Astrocyte of the spinal cord (primary cell): ENCODE measurements around the gene SETD2.
"Not testable (repeated sequence)": the region's sequence is repeated elsewhere in the genome, so short reads cannot be mapped to it uniquely, and the experiment has no call there.

ENCODE experiments used
- DNase-seq: peaks from one replicate; pipeline ENCODE4 v3.0.0; 2011; ENCODE audit warnings: low read depth, low spot score
- H3K4me3 ChIP-seq: 2 replicates; pipeline ENCODE4 v1.5.1; 2011; ENCODE audit warnings: low read depth, mild to moderate bottlenecking, low read length, moderate library complexity
- CTCF ChIP-seq: IDR thresholded peaks from 2 replicates; pipeline ENCODE4 v1.5.1; 2012; ENCODE audit warnings: low read depth, mild to moderate bottlenecking, low read length, inconsistent platforms
- in situ Hi-C: cut with HindIII; loops from 2 replicates; pipeline ENCODE4 v1.10.0; 2017; ENCODE audit warnings: low sequenced_read_pairs

SETD2 gene

GRCh38 chr3:47149339-47149933 is 14.5 kb downstream of the SETD2 start:
- TF ChIP-seq CTCF = no peak
- DNase-seq = no peak
- H3K4me3 ChIP-seq = no peak overlapping the region
- in situ Hi-C loops = no loop called here

GRCh38 chr3:47145272-47145671 is 18.6 kb downstream of the SETD2 start:
- no peak for TF ChIP-seq CTCF
- in situ Hi-C loops = no loop called here
- DNase-seq = no peak
- no peak overlapping the region for H3K4me3 ChIP-seq

- H3K4me3 ChIP-seq = no peak overlapping the region
- in situ Hi-C loops = no loop called here
- TF ChIP-seq CTCF = no peak
- no peak for DNase-seq
Measured at GRCh38 chr3:47143068-47143467, 20.8 kb downstream of the SETD2 start.

GRCh38 chr3:47142536-47142935 is 21.4 kb downstream of the SETD2 start:
- in situ Hi-C loops = not testable (repeated sequence)

GRCh38 chr3:47140973-47141461 is 22.9 kb downstream of the SETD2 start:
- H3K4me3 ChIP-seq, in situ Hi-C loops, DNase-seq: not testable (repeated sequence)

More at GRCh38 chr3:47142536-47142935, 21.4 kb downstream of the SETD2 start:
- H3K4me3 ChIP-seq, DNase-seq: not testable (repeated sequence)

- DNase-seq, in situ Hi-C loops, H3K4me3 ChIP-seq: not testable (repeated sequence)
Measured at GRCh38 chr3:47140553-47140952, 23.4 kb downstream of the SETD2 start.

DNA sequence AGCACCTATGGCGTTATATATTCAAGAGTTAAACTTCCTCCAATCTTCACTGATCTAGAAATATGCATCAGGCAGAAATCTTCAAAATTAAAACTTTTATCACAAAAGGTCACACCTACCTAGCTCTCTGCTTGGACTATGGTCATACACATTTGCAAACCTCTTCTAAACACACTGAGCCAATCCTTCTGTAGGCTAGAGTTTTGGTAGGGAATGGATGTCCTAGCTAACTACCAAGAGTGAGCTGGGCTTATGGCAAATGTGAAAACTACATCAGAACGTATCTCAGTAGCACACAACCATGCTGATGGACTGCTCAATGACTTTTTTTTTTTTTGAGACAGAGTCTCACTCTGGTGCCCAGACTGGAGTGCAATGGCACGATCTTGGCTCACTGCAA is 29.6 kb downstream of the SETD2 start:
- in situ Hi-C loops = no loop called here
- no peak for DNase-seq
- TF ChIP-seq CTCF = no peak
- H3K4me3 ChIP-seq = no peak overlapping the region

DNA sequence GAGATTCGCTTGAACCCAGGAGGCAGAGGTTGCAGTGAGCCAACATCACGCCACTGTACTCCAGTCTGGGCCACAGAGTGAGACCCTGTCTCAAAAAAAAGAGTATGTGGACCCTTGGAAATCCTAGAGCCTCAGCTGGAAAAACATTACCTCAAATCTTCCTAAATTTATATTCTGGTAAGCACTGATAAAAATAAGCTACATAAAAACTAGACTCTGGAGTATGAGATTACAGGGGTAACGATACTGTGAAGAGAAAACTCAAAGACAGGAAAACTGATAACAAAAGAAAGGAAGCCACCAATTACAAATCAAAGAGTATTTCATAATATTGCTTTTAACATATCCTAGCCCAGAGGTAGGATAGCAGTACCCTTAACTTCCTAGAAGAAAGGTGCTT is 30.3 kb downstream of the SETD2 start:
- no peak overlapping the region for H3K4me3 ChIP-seq
- in situ Hi-C loops = no loop called here
- no peak for DNase-seq
- TF ChIP-seq CTCF = no peak
